PFSK-1 (cell line): ENCODE measurements around the gene MRPL28.

Experiments
- FOXP2 ChIP-seq: optimal IDR thresholded peaks from 2 replicates; pipeline ENCODE3; 2011; ENCODE audit warnings: borderline replicate concordance, control low read depth, inconsistent platforms; ENCODE audit not compliant: insufficient read depth; ENCODE audit errors: extremely low read length, extremely low read depth
- POLR2AphosphoS5 ChIP-seq: IDR thresholded peaks from 2 replicates; pipeline ENCODE4 v1.6.1; 2012; ENCODE audit warnings: low read depth, mild to moderate bottlenecking, control low read depth, low read length, moderate library complexity
- SIN3A ChIP-seq: IDR thresholded peaks from 2 replicates; pipeline ENCODE4 v1.6.1; 2012; ENCODE audit warnings: mild to moderate bottlenecking, low read length, moderate library complexity, borderline replicate concordance; ENCODE audit not compliant: insufficient read depth
- TAF1 ChIP-seq: IDR thresholded peaks from 2 replicates; pipeline ENCODE4 v1.6.1; 2012; ENCODE audit warnings: low read length, control low read depth, borderline replicate concordance; ENCODE audit not compliant: insufficient read depth
- TF ChIP-seq, protein P1 (sequence below), 2 experiments: IDR thresholded peaks; 2 replicates each; pipeline versions ENCODE4 v1.6.1 to v1.8.0; 2011 to 2012; ENCODE audit warnings: low read depth in 2 of 2, low read length in 2 of 2, control low read depth in 1 of 2, inconsistent platforms in 1 of 2, mild to moderate bottlenecking in 1 of 2, moderate library complexity in 1 of 2; ENCODE audit not compliant: insufficient read depth in 1 of 2

Gene MRPL28

GRCh38 chr16:359067-359763, 11.1 kb downstream of the MRPL28 start:
- no peak for TF ChIP-seq TAF1
- no peak for TF ChIP-seq FOXP2
- TF ChIP-seq, protein P1, sequence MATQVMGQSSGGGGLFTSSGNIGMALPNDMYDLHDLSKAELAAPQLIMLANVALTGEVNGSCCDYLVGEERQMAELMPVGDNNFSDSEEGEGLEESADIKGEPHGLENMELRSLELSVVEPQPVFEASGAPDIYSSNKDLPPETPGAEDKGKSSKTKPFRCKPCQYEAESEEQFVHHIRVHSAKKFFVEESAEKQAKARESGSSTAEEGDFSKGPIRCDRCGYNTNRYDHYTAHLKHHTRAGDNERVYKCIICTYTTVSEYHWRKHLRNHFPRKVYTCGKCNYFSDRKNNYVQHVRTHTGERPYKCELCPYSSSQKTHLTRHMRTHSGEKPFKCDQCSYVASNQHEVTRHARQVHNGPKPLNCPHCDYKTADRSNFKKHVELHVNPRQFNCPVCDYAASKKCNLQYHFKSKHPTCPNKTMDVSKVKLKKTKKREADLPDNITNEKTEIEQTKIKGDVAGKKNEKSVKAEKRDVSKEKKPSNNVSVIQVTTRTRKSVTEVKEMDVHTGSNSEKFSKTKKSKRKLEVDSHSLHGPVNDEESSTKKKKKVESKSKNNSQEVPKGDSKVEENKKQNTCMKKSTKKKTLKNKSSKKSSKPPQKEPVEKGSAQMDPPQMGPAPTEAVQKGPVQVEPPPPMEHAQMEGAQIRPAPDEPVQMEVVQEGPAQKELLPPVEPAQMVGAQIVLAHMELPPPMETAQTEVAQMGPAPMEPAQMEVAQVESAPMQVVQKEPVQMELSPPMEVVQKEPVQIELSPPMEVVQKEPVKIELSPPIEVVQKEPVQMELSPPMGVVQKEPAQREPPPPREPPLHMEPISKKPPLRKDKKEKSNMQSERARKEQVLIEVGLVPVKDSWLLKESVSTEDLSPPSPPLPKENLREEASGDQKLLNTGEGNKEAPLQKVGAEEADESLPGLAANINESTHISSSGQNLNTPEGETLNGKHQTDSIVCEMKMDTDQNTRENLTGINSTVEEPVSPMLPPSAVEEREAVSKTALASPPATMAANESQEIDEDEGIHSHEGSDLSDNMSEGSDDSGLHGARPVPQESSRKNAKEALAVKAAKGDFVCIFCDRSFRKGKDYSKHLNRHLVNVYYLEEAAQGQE (IDR thresholded peaks at IDR 0.05; ENCODE audit: insufficient read depth in 1 of 2, low read depth in 2 of 2, low read length in 2 of 2), result no peak
- TF ChIP-seq POLR2AphosphoS5, result no peak
- TF ChIP-seq SIN3A, result no peak

GRCh38 chr16:356741-357140, 13.6 kb downstream of the MRPL28 start:
- TF ChIP-seq FOXP2 (no peak), POLR2AphosphoS5 (no peak), SIN3A (no peak)
- TF ChIP-seq, protein P1 (IDR thresholded peaks at IDR 0.05; ENCODE audit: insufficient read depth in 1 of 2, low read depth in 2 of 2, low read length in 2 of 2), result no peak

DNA sequence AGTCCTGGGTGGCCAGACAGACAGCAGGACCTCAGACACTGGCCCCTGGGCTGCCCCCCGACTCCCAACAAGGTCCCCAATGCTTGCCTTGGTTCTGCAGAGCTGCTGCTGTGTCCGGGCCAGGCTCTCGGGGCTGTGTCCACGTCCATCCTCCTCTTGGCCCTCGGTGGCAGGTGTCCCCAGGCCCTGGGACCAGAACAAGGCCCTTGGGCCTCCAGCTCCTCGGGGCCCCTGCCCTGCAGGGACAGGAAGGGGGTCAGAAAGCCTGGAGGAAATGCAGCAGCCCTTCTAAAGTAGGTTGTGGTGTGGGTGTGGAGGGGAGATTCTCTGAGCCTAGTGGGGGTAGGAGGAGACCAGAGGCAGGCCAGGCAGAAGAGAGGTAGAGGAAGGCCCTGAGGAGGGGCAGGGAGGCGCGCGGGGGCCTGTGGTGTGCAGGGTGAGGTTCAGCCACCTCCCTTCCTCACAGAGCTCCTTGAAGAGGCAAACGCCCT, 15.3 kb downstream of the MRPL28 start:
- TF ChIP-seq, protein P1 (IDR thresholded peaks at IDR 0.05; ENCODE audit: insufficient read depth in 1 of 2, low read depth in 2 of 2, low read length in 2 of 2), result no peak
- TF ChIP-seq TAF1, result no peak
- TF ChIP-seq FOXP2, result no peak
- no peak for TF ChIP-seq SIN3A
- TF ChIP-seq POLR2AphosphoS5, result no peak

DNA sequence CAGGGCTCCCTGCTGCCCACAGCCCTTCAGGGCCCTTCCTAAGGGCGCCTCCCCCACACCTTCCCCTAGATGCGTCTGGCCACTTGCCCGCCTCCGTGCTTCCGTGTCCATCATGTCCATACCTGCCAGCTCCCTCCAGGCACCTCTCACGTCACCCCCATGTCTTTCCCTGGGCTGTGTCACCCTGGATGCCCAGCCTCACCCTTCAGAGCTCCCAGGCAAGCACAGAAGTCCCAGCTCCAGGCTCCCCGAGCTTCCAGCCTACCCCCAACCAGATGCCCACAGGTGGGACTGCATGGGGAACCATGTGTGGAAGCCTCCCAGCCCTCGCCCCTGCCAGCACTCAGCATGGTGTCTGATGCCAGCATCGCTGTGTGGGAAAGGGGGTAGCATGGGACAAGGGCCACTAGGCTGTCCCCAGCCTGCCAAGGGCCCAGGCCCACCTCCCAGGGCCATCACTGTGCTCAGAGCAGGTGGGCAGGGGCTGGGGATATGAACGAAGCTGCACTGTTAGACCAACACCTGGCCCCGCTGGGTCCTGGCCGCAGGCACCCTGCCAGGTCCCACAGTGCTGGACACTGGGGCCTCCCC, 16.0 kb downstream of the MRPL28 start:
- no peak for TF ChIP-seq SIN3A
- TF ChIP-seq, protein P1 (IDR thresholded peaks at IDR 0.05; ENCODE audit: insufficient read depth in 1 of 2, low read depth in 2 of 2, low read length in 2 of 2), result no peak
